Ascending aorta (tissue), 2 donors: ENCODE data around the gene JOSD2. TPM values are rescaled to one million over a fixed set of nuclear protein-coding genes. Genes with fewer than 3 reads are reported as not detected.
"Not testable (repeated sequence)": the region's sequence is repeated elsewhere in the genome, so short reads cannot be mapped to it uniquely, and the experiment has no call there.

Source experiments
- DNase-seq, 2 donors: peaks; one replicate each; pipeline ENCODE4 v3.0.0-alpha.2; 2019; ENCODE audit warnings: low spot score in 2 of 2
- H3K27ac ChIP-seq, 2 donors: fragments of 200-600 bp; sonication (generic); one replicate each; pipeline ENCODE4 v1.5.1; 2016 to 2017; ENCODE audit warnings: mild to moderate bottlenecking in 1 of 2
- H3K27me3 ChIP-seq: fragments of 200-600 bp; sonication (generic); one replicate; pipeline ENCODE4 v1.5.1; 2017
- H3K36me3 ChIP-seq, 2 donors: fragments of 200-600 bp; sonication (generic); one replicate each; pipeline ENCODE4 v1.5.1; 2016
- H3K4me1 ChIP-seq, 2 donors: fragments of 200-600 bp; sonication (generic); one replicate each; pipeline ENCODE4 v1.5.1; 2016 to 2017; ENCODE audit warnings: mild to moderate bottlenecking in 1 of 2
- H3K4me3 ChIP-seq, 2 donors: fragments of 200-600 bp; sonication (generic); one replicate each; pipeline ENCODE4 v1.5.1; 2016 to 2017; ENCODE audit warnings: mild to moderate bottlenecking in 1 of 2
- H3K9me3 ChIP-seq, 2 donors: fragments of 200-600 bp; sonication (generic); one replicate each; pipeline ENCODE4 v1.5.1; 2016
- CTCF ChIP-seq, 3 experiments: fragments of 200-600 bp in 2 of 3; fragments of 450-650 bp in 1 of 3; sonication (generic) in 2 of 3; IDR thresholded peaks; one replicate each; pipeline ENCODE4 v1.5.1; 2016 to 2019; ENCODE audit warnings: antibody characterized with exemption in 3 of 3, mild to moderate bottlenecking in 1 of 3, moderate library complexity in 1 of 3
- intact Hi-C: fragments of 100-400 bp; cut with DNase I; formaldehyde crosslinking; loops from one replicate; pipeline ENCODE4 v1.15.1; 2023
- total RNA-seq: library from RNA; depleted of rRNA; stranded (reverse); fragments of >200 nt; gene quantifications from one replicate; pipeline ENCODE4 v1.1.0, GENCODE V29; 2016

Gene JOSD2
- total RNA-seq, 1 donor from 2014 or later = 169 TPM

DNA sequence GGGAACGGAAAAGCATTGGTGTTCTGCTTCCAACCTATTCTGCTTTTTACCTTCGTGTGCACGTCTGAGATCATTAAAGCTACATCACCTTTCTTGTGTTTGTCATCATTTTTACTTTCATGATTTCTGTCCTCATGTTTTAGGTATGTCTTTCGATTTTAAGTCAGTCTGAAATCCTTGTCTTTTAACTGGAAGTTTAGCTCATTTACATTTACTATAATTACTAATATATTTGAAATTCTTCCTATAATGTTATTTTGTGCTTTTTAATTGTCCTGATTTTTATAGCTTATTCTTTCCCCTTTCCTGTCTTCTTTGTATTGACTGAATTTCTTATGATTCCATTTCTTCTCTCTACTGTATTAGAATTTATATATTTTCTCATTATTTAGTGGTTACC is 22.0 kb upstream of the JOSD2 start:
- Histone ChIP-seq H3K4me1 (no peaks in the 10 kb centered on the region), H3K4me3 (no peak overlapping the region), H3K9me3 (peaks cover 0 to 11% of the 10 kb centered on the region in 2 donors), H3K27me3 (no peaks in the 10 kb centered on the region), H3K27ac (no peak overlapping the region), H3K36me3 (no peaks in the 10 kb centered on the region)
- intact Hi-C loops = no loop called here
- no peak for DNase-seq
- TF ChIP-seq CTCF (IDR thresholded peaks at IDR 0.05) = no peak

DNA sequence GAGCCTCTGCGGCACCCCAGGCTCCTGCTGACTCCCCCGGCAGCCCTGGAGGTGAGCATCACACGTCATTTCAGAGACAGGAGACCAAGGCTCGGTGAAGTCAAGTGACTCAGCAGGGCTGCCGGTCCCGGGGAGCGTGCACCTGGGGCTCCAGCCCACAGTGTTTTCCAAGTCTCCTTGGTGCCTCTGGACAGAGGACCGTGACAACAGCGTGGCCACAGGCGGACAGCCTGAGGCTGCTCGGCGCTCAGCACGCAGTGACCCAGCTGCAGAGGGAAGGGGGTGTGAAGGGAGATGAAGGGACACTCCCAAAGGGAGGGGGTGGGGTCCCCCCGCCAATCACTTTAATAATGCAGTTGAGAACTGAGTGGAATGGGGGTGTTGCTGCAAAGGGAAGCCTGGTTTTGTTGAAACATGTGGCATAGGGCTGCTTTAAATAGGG is 20.2 kb upstream of the JOSD2 start:
- no peak for DNase-seq
- TF ChIP-seq CTCF (IDR thresholded peaks at IDR 0.05) = no peak
- no peaks in the 10 kb centered on the region for H3K27me3 ChIP-seq
- H3K4me1 ChIP-seq = no peaks in the 10 kb centered on the region
- peaks cover 0 to 11% of the 10 kb centered on the region in 2 donors for H3K9me3 ChIP-seq
- H3K4me3 ChIP-seq = no peak overlapping the region
- intact Hi-C loops = no loop called here
- no peaks in the 10 kb centered on the region for H3K36me3 ChIP-seq
- no peak overlapping the region for H3K27ac ChIP-seq

DNA sequence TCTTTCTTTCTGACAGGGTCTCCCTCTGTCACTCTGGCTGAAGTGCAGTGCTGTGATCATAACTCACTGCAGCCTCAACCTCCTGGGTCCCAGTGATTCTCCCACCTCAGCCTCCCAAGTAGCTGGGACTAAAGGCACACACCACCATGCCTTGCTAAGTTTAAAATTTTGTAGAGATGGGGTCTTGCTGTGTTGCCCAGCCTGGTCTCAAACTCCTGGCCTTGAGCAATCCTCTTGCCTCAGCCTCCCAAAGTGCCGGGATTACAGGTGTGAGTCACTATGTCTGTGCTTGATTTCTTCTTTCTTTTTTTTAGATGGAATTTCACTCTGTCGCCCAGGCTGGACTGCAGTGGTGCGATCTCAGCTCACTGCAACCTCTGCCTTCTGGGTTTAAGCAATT is 17.1 kb upstream of the JOSD2 start:
- H3K27me3 ChIP-seq, DNase-seq, H3K4me3 ChIP-seq, H3K9me3 ChIP-seq, H3K4me1 ChIP-seq, intact Hi-C loops, H3K27ac ChIP-seq, H3K36me3 ChIP-seq: not testable (repeated sequence)

DNA sequence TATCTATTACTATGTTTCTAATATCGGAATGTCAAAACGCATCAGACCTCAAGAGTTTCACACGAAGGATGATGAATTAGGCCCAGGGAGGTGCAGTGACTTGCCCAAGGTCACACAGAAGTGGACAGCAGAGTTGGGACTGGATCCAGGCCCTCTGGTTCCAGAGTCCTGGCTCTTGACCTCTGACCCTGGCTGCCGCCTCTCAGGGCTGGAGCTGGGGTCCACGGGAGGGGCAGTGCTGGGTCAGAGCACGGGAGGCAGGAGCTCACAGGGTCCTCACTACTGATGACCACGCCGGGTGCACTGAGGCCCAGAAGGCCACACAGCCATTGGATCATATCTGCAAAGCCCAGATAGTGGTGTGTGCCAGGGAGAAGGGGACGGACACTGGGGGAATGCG is 11.9 kb upstream of the JOSD2 start:
- no peaks in the 10 kb centered on the region for H3K4me1 ChIP-seq
- no peaks in the 10 kb centered on the region for H3K27me3 ChIP-seq
- no peak overlapping the region for H3K4me3 ChIP-seq
- no peaks in the 10 kb centered on the region for H3K9me3 ChIP-seq
- intact Hi-C loops = no loop called here
- no peak for TF ChIP-seq CTCF (IDR thresholded peaks at IDR 0.05)
- no peak for DNase-seq
- no peaks in the 10 kb centered on the region for H3K36me3 ChIP-seq
- no peak overlapping the region for H3K27ac ChIP-seq

DNA sequence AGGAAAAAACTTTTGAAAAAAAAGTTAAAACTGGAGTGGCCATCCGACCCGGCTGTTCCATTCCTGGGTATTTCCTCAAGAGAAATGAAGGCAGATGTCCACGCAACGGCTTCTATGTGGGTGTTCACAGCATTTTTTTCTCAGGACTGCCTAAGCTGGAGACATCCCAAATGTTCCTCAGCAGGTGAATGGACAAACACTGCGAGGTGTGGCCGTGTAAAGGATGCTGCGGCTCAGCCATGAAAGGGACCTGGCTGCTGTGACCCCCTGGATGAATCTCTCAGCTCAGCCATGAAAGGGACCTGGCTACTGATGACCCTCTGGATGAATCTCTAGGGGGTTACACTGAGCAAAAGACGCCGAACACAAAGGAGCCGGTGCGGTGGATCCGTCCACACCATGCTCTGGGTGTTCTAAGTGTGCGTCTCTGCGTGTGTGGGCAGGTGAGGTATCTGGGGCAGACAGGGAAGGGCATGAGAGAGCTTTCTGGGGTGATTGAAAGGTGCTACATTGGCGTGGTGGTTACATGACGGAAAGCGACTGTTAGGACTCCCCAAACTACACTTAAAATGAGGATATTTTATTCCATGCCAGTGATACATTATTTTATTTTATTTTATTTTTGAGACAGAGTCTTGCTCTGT is 10.0 kb upstream of the JOSD2 start:
- DNase-seq = no peak
- intact Hi-C loops = no loop called here
- Histone ChIP-seq H3K27me3 (no peaks in the 10 kb centered on the region), H3K36me3 (no peaks in the 10 kb centered on the region), H3K27ac (no peak overlapping the region), H3K9me3 (no peaks in the 10 kb centered on the region), H3K4me3 (no peak overlapping the region), H3K4me1 (no peaks in the 10 kb centered on the region)
- TF ChIP-seq CTCF (IDR thresholded peaks at IDR 0.05) = no peak

GRCh38 chr19:50519006-50519575 is 8.1 kb upstream of the JOSD2 start:
- Histone ChIP-seq H3K4me3 (no peak overlapping the region), H3K4me1 (no peaks in the 10 kb centered on the region), H3K9me3 (no peaks in the 10 kb centered on the region), H3K27ac (no peak overlapping the region), H3K36me3 (no peaks in the 10 kb centered on the region), H3K27me3 (no peaks in the 10 kb centered on the region)
- intact Hi-C loops = loop anchor here (10.0 kb wide), 3 partner anchors 314 to 846 kb away; partner anchors contain the start of genes CLDND2, ETFB, MYH14 and VRK3
- no peak for DNase-seq
- no peak for TF ChIP-seq CTCF (IDR thresholded peaks at IDR 0.05)
